HepG2 (cell line): ENCODE data around the gene LYRM7. TPM values are rescaled to one million over a fixed set of nuclear protein-coding genes. Genes with fewer than 3 reads are reported as not detected.
A peak's percentile ranks its signal among the peaks of the same experiment; 100 is the strongest.

Experiments used
- HNF4G ChIP-seq, 2 experiments: sonication (generic) in 1 of 2; formaldehyde crosslinking in 1 of 2; IDR thresholded peaks; 2 replicates each; pipeline versions ENCODE4 v1.4.0 to v1.6.1; 2011 to 2020; ENCODE audit warnings: borderline replicate concordance in 2 of 2, low read depth in 2 of 2, mild to moderate bottlenecking in 2 of 2, low read length in 1 of 2, missing genetic modification reagents in 1 of 2, moderate library complexity in 1 of 2
- JUNB ChIP-seq: sonication (generic); formaldehyde crosslinking; IDR thresholded peaks from 2 replicates; pipeline ENCODE4 v1.8.0; 2022; ENCODE audit warnings: missing genetic modification reagents, mild to moderate bottlenecking, borderline replicate concordance
- KDM3A ChIP-seq: IDR thresholded peaks from 2 replicates; pipeline ENCODE4 v1.6.1; 2018; ENCODE audit warnings: low read depth, missing compliant biosample characterization
- MNT ChIP-seq: fragments of 450-650 bp; IDR thresholded peaks from 2 replicates; pipeline ENCODE4 v1.6.1; 2016
- MTERF4 ChIP-seq: sonication (generic); formaldehyde crosslinking; IDR thresholded peaks from 2 replicates; pipeline ENCODE4 v1.8.0; 2023; ENCODE audit warnings: mild to moderate bottlenecking, missing genetic modification reagents
- NBN ChIP-seq: fragments of 450-650 bp; conservative IDR thresholded peaks from 2 replicates; pipeline ENCODE4 v1.6.1; 2017
- SALL1 ChIP-seq: sonication (generic); formaldehyde crosslinking; IDR thresholded peaks from 2 replicates; pipeline ENCODE4 v1.8.0; 2022; ENCODE audit warnings: mild to moderate bottlenecking, missing genetic modification reagents
- SP140L ChIP-seq: sonication (generic); formaldehyde crosslinking; IDR thresholded peaks from 2 replicates; pipeline ENCODE4 v1.4.0; 2020; ENCODE audit warnings: missing genetic modification reagents, borderline replicate concordance
- TCF12 ChIP-seq, 2 experiments: fragments of 450-650 bp in 1 of 2; sonication (generic) in 1 of 2; formaldehyde crosslinking in 1 of 2; IDR thresholded peaks; 2 replicates each; pipeline versions ENCODE4 v1.6.1 to v1.8.0; 2017 to 2022; ENCODE audit warnings: antibody characterized with exemption in 1 of 2, mild to moderate bottlenecking in 1 of 2, missing genetic modification reagents in 1 of 2, moderate library complexity in 1 of 2
- ZFP1 ChIP-seq: IDR thresholded peaks from 2 replicates; pipeline ENCODE4 v1.6.1; 2016
- ZMYM3 ChIP-seq: sonication (generic); formaldehyde crosslinking; IDR thresholded peaks from 2 replicates; pipeline ENCODE4 v1.5.1; 2020; ENCODE audit warnings: mild to moderate bottlenecking, missing genetic modification reagents
- ZNF207 ChIP-seq: fragments of 450-650 bp; IDR thresholded peaks from 2 replicates; pipeline ENCODE4 v1.6.1; 2016; ENCODE audit warnings: antibody characterized with exemption, borderline replicate concordance
- ZNF329 ChIP-seq: sonication (generic); formaldehyde crosslinking; IDR thresholded peaks from 2 replicates; pipeline ENCODE4 v1.9.0; 2021; ENCODE audit warnings: low read depth, mild to moderate bottlenecking, missing genetic modification reagents
- ZNF343 ChIP-seq: sonication (generic); formaldehyde crosslinking; IDR thresholded peaks from 2 replicates; pipeline ENCODE4 v1.4.0; 2020; ENCODE audit warnings: mild to moderate bottlenecking, missing genetic modification reagents
- ZNF430 ChIP-seq: sonication (generic); formaldehyde crosslinking; IDR thresholded peaks from 2 replicates; pipeline ENCODE4 v1.9.0; 2021; ENCODE audit warnings: mild to moderate bottlenecking, missing genetic modification reagents
- ZNF563 ChIP-seq: sonication (generic); formaldehyde crosslinking; IDR thresholded peaks from 2 replicates; pipeline ENCODE4 v1.8.0; 2022; ENCODE audit warnings: mild to moderate bottlenecking, moderate library complexity, missing genetic modification reagents
- ZNF580 ChIP-seq: IDR thresholded peaks from 2 replicates; pipeline ENCODE4 v1.6.1; 2016; ENCODE audit warnings: low read depth, borderline replicate concordance
- ZNF609 ChIP-seq: sonication (generic); formaldehyde crosslinking; IDR thresholded peaks from 2 replicates; pipeline ENCODE4 v1.4.0; 2020; ENCODE audit warnings: mild to moderate bottlenecking, missing genetic modification reagents, borderline replicate concordance
- ZNF619 ChIP-seq: sonication (generic); formaldehyde crosslinking; IDR thresholded peaks from 2 replicates; pipeline ENCODE4 v1.4.0; 2020; ENCODE audit warnings: mild to moderate bottlenecking, missing genetic modification reagents
- ZNF777 ChIP-seq: sonication (generic); formaldehyde crosslinking; IDR thresholded peaks from 2 replicates; pipeline ENCODE4 v1.4.0; 2020; ENCODE audit warnings: missing genetic modification reagents
- ZSCAN12 ChIP-seq: sonication (generic); formaldehyde crosslinking; IDR thresholded peaks from 2 replicates; pipeline ENCODE4 v1.9.0; 2021; ENCODE audit warnings: mild to moderate bottlenecking, missing genetic modification reagents
- polyA plus RNA-seq, 8 experiments: library from polyadenylated mRNA; depleted of rRNA in 3 of 8; stranded (reverse) in 7 of 8; unstranded in 1 of 8; fragments of >200 nt; fragmentation: Illumina TruSeq in 4 of 8; extraction: Trizol in 4 of 8; gene quantifications; 2 replicates each; pipeline versions ENCODE4 v1.2.1 to v1.2.3, GENCODE V29; 2011 to 2016; ENCODE audit warnings: low read depth in 4 of 8, missing spikeins in 1 of 8, mixed read lengths in 1 of 8; ENCODE audit not compliant: insufficient read depth in 1 of 8
- total RNA-seq, 5 experiments: library from RNA; depleted of rRNA; stranded (reverse); fragments of >200 nt; fragmentation: Illumina TruSeq; extraction: Trizol; gene quantifications; 2 replicates each; pipeline ENCODE4 v1.2.3, GENCODE V29; 2016; ENCODE audit warnings: low read depth in 1 of 5

The LYRM7 gene
- total and polyA plus RNA-seq, 2 of the 13 experiments (the other 11 are each of a cell fraction or from before 2014, with no cell fraction given), result 3.0 to 5.5 TPM

GRCh38 chr5:131164191-131165118, 6.3 kb upstream of the LYRM7 start (continued):
- TF ChIP-seq NBN, result no peak
- TF ChIP-seq JUNB (CRISPR knock-in tag), result no peak
- no peak for TF ChIP-seq ZNF329
- peak; percentile 49; the same call in 1 of the 2 replicates for TF ChIP-seq ZNF777 (CRISPR knock-in tag)
- TF ChIP-seq ZNF563 (CRISPR knock-in tag), result peak; percentile 26; the same call in 1 of the 2 replicates
- no peak for TF ChIP-seq MTERF4
- TF ChIP-seq ZNF343 (CRISPR knock-in tag), result no peak; the same call in none of the 2 replicates
- TF ChIP-seq ZNF207, result no peak
- TF ChIP-seq ZFP1 (CRISPR knock-in tag), result no peak
- peak; percentile 84; the same call in 1 of the 2 replicates for TF ChIP-seq ZSCAN12
- TF ChIP-seq ZMYM3 (CRISPR knock-in tag), result no peak
- no peak for TF ChIP-seq HNF4G (IDR thresholded peaks at IDR 0.05; ENCODE audit: borderline replicate concordance, low read depth, low read length)
- no peak for TF ChIP-seq HNF4G (CRISPR knock-in tag; IDR thresholded peaks at IDR 0.05; ENCODE audit: borderline replicate concordance, low read depth)
- TF ChIP-seq MNT, result no peak
- TF ChIP-seq ZNF609 (CRISPR knock-in tag), result 0 out of 2 replicates have a peak, but pooled peaks have one; percentile 42
- no peak for TF ChIP-seq SP140L
- TF ChIP-seq ZNF430 (CRISPR knock-in tag), result no peak
- TF ChIP-seq ZNF580 (CRISPR knock-in tag), result no peak
- TF ChIP-seq KDM3A, result no peak
- TF ChIP-seq SALL1 (CRISPR knock-in tag), result no peak; the same call in 1 of the 2 replicates
- no peak for TF ChIP-seq ZNF619
- no peak for TF ChIP-seq TCF12 (IDR thresholded peaks at IDR 0.05)
- TF ChIP-seq TCF12 (CRISPR knock-in tag; IDR thresholded peaks at IDR 0.05), result no peak; the same call in 1 of the 2 replicates
